Fibroblast of lung (primary cell): ENCODE data around the gene PTPRM.

Source experiments
- CTCF ChIP-seq, 2 donors: IDR thresholded peaks in 1 of 2; conservative IDR thresholded peaks in 1 of 2; 1 replicate in 1 of 2; 2 replicates in 1 of 2; pipeline ENCODE4 v1.5.1; 2011 to 2012; ENCODE audit warnings: low read length in 2 of 2, control low read depth in 1 of 2, inconsistent platforms in 1 of 2, low read depth in 1 of 2, mild to moderate bottlenecking in 1 of 2
- EZH2 ChIP-seq: IDR thresholded peaks from 2 replicates; pipeline ENCODE4 v1.5.1; 2012; ENCODE audit warnings: low read length, control low read depth, mild to moderate bottlenecking; ENCODE audit errors: missing control alignments

GRCh38 chr18:8175501-8176061 lies 608.5 kb downstream of the PTPRM start:
- TF ChIP-seq EZH2 = no peak
- no peak for TF ChIP-seq CTCF (conservative IDR thresholded peaks at IDR 0.05 in 1 of 2, IDR thresholded peaks at IDR 0.05 in 1 of 2; ENCODE audit: low read depth in 1 of 2, low read length in 2 of 2)
